Keratinocyte (primary cell): Measurements from ENCODE around the gene RBP4.

Experiments
- EZH2 ChIP-seq: IDR thresholded peaks from one replicate; pipeline ENCODE4 v1.6.1; 2012; ENCODE audit warnings: inconsistent platforms, mild to moderate bottlenecking, low read length, moderate library complexity
- TF ChIP-seq, protein P1 (sequence below), 3 experiments: IDR thresholded peaks in 1 of 3; conservative IDR thresholded peaks in 1 of 3; optimal IDR thresholded peaks in 1 of 3; 2 replicates in 2 of 3; 3 replicates in 1 of 3; pipeline versions ENCODE3 to v1.5.1; 2011; ENCODE audit warnings: low read length in 3 of 3, mild to moderate bottlenecking in 3 of 3, moderate library complexity in 2 of 3, control low read depth in 1 of 3, inconsistent platforms in 1 of 3; ENCODE audit not compliant: insufficient read depth in 2 of 3; ENCODE audit errors: extremely low read depth in 1 of 3

- TF ChIP-seq, protein P1, sequence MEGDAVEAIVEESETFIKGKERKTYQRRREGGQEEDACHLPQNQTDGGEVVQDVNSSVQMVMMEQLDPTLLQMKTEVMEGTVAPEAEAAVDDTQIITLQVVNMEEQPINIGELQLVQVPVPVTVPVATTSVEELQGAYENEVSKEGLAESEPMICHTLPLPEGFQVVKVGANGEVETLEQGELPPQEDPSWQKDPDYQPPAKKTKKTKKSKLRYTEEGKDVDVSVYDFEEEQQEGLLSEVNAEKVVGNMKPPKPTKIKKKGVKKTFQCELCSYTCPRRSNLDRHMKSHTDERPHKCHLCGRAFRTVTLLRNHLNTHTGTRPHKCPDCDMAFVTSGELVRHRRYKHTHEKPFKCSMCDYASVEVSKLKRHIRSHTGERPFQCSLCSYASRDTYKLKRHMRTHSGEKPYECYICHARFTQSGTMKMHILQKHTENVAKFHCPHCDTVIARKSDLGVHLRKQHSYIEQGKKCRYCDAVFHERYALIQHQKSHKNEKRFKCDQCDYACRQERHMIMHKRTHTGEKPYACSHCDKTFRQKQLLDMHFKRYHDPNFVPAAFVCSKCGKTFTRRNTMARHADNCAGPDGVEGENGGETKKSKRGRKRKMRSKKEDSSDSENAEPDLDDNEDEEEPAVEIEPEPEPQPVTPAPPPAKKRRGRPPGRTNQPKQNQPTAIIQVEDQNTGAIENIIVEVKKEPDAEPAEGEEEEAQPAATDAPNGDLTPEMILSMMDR (optimal IDR thresholded peaks at IDR 0.05 in 1 of 3, IDR thresholded peaks at IDR 0.05 in 1 of 3, conservative IDR thresholded peaks at IDR 0.05 in 1 of 3; ENCODE audit: extremely low read depth in 1 of 3, insufficient read depth in 2 of 3, low read length in 3 of 3): no peak
- no peak for TF ChIP-seq EZH2
Measured at GRCh38 chr10:93572606-93573005, 28.4 kb downstream of the RBP4 start.
